Retinal pigment epithelial cell (primary cell): ENCODE results near the gene MYH10.

Experiments
- DNase-seq: peaks from one replicate; pipeline ENCODE4 v3.0.0-alpha.2; 2010; ENCODE audit warnings: low read depth
- H3K4me3 ChIP-seq: 2 replicates; pipeline ENCODE4 v1.5.1; 2011; ENCODE audit warnings: mild to moderate bottlenecking, low read length, control low read depth, moderate library complexity
- TF ChIP-seq, protein P1 (sequence below): conservative IDR thresholded peaks from 2 replicates; pipeline ENCODE4 v1.5.1; 2011; ENCODE audit warnings: low read depth, low read length, control low read depth, inconsistent platforms

The MYH10 gene

DNA sequence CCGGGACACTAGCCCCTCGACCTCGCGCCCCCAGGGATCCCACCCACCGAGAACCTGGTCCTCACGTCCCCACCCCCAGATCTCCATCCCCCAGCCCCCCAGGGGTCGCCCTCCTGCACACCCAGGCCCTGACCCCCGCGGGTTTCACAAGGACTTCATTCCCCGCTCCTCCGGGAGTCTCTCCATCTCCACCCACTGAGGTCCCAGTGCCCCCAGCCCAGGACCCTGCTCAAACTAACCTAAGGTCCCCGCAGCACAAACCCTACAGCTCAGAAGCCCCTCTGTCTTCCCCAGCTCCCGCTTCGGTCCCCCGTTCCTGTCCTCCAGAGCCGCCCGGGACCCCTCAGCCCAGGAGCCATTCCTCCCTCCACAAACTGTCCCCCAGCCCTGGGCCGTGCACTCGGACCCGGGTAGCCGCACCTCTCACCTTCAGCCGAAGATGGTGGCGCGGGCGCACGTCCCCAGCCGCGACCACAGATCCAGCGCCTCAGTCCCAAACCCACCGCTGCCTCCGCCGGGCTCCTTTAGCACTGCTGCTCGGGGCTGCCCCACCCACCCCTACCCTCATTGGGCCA, at the start of gene MYH10:
TSS of gene MYH10 (minus strand) at position 499 of the 575 bp plus-strand sequence. CDS start 7,479 bp downstream, outside the sequence.
- TF ChIP-seq, protein P1, sequence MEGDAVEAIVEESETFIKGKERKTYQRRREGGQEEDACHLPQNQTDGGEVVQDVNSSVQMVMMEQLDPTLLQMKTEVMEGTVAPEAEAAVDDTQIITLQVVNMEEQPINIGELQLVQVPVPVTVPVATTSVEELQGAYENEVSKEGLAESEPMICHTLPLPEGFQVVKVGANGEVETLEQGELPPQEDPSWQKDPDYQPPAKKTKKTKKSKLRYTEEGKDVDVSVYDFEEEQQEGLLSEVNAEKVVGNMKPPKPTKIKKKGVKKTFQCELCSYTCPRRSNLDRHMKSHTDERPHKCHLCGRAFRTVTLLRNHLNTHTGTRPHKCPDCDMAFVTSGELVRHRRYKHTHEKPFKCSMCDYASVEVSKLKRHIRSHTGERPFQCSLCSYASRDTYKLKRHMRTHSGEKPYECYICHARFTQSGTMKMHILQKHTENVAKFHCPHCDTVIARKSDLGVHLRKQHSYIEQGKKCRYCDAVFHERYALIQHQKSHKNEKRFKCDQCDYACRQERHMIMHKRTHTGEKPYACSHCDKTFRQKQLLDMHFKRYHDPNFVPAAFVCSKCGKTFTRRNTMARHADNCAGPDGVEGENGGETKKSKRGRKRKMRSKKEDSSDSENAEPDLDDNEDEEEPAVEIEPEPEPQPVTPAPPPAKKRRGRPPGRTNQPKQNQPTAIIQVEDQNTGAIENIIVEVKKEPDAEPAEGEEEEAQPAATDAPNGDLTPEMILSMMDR = peak; percentile 26
- no peak for DNase-seq
- peak within 1 kb of the TSS; percentile 97 for H3K4me3 ChIP-seq

DNA sequence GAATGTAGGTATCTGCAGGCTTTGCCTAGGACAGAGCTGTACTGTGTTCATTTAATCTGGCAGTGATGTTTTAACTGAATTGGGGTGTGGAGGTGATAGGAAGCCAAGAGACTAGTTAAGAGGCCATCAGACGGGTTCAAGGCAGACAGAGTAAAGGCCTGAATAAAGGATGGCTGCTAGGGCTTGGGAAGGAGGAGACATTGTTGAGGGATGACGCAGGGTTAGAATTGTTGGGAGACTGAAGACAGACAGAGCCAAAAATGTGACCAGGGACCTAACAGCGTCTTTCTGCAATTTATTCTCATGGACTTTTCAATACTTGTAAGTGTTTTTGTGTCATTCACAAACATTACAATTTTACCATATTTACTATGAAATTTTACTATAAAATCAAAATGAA, 48.6 kb upstream of the MYH10 start:
- DNase-seq = no peak
- TF ChIP-seq, protein P1 = no peak
- H3K4me3 ChIP-seq = no peak overlapping the region

DNA sequence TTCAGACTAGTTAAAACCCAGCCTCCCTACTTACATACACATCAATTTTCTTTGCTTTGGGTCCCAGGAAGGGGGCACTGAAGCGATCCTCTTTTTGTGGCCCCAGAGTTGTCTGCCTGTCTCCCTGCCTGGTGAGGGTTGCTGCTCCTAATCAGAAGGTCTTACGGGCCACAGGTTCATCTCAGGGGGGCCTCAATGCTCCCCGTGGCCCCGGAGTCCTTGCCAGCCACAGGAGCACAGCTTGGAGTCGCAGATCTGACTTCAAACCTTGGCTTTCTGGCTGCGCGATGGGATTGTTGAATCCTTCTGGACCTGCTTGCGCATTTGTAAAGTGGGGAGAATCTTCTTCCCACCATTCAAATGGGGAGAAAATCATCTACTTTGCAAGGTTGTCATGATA, 44.8 kb upstream of the MYH10 start:
- DNase-seq = no peak
- TF ChIP-seq, protein P1 = no peak
- no peak overlapping the region for H3K4me3 ChIP-seq

DNA sequence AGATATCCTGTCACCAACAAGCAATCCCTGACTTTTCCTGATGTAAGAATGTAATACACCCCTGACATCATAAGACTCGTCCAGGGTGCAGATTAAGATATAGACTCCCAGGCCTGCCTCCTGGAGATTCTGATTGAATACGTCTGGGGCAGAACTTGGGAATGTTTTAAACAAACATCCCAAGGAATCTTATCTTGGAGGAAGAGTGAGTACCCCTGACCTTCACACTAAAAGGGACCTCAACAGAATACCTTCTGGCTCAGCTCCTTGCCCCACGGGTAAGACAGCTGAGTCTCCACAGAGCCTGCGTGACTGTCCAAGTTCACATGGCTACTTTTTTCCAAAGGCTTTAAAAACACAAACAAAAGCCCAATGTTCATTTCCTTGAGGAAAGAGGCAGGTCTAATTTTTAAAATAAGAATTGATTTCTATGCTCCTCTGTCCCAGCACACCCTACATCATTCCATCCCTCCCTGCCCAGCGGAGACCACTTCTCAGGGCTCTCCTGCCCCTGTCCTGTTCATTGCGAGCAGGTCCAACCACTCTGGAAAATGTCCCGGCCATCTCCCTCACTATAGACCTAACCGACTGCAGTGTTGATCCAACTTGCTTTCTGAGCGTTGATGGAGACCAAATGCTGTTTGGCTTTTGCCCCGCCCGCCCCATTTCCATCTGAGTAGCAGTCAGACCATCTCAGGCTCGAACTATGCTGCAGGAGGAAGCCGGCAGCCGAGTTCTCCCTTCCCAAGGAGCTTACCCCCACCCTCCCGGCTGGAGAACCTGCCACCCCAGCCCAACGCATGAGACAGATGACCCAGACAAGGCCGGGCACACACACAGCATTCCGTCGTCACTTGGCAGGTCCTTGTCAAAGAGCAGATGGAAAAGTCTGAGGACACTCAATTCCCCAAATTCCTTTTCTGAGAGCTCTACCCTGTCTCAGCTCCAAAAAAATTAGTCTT, 44.1 kb upstream of the MYH10 start:
- DNase-seq = no peak
- TF ChIP-seq, protein P1 = no peak
- H3K4me3 ChIP-seq = no peak overlapping the region

DNA sequence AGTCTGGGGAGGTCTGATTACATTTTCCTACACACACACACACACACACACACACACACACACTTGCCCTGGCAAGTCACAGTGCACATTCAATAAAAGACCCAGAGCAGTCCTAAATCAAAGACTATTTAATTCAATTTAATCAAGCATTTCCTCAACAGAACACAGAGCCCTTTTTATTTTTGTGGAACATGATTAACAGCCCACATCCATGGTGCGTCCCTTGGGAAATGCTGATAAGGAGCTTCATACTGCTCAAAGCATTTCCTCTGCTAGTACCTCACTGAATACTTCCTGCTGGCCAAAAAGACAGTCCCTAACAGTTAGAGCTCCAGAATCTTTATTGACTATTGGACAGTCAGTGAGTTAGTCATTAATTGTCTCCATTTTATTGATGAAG, 43.1 kb upstream of the MYH10 start:
- H3K4me3 ChIP-seq = no peak overlapping the region
- TF ChIP-seq, protein P1 = no peak
- DNase-seq = no peak

DNA sequence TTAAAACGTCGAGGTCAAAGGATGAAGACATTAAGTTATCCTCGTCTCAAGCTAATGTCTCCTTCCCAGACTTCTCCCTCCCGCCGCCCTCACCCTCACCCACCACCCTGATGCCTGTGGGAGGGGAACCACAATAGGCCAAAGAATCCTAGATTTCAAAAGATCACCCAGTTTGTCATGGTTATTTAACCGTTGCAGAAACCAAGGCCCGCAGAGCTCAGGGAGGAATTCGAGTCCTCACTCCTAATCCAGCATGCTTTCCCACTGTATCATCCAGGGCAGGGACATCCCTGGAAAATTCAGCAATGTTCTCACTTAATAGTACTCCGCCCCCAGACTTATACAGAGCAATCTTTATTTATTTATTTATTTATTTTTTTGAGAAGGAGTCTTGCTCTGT, 41.8 kb upstream of the MYH10 start:
- H3K4me3 ChIP-seq = no peak overlapping the region

More for the DNA sequence above, 41.8 kb upstream of the MYH10 start:
- TF ChIP-seq, protein P1 = no peak
- DNase-seq = no peak
